HTR-8/SVneo (cell line): ENCODE data around the gene PODNL1.

Experiments
- DNase-seq: peaks from one replicate; pipeline ENCODE4 v3.0.0; 2011; ENCODE audit warnings: low spot score, mixed read lengths; ENCODE audit not compliant: insufficient read length
- FAIRE-seq: peaks from 2 replicates; lab custom pipeline; 2011; peaks lifted over from hg19 to GRCh38; lab: Jason Lieb, UNC

PODNL1 gene

DNA sequence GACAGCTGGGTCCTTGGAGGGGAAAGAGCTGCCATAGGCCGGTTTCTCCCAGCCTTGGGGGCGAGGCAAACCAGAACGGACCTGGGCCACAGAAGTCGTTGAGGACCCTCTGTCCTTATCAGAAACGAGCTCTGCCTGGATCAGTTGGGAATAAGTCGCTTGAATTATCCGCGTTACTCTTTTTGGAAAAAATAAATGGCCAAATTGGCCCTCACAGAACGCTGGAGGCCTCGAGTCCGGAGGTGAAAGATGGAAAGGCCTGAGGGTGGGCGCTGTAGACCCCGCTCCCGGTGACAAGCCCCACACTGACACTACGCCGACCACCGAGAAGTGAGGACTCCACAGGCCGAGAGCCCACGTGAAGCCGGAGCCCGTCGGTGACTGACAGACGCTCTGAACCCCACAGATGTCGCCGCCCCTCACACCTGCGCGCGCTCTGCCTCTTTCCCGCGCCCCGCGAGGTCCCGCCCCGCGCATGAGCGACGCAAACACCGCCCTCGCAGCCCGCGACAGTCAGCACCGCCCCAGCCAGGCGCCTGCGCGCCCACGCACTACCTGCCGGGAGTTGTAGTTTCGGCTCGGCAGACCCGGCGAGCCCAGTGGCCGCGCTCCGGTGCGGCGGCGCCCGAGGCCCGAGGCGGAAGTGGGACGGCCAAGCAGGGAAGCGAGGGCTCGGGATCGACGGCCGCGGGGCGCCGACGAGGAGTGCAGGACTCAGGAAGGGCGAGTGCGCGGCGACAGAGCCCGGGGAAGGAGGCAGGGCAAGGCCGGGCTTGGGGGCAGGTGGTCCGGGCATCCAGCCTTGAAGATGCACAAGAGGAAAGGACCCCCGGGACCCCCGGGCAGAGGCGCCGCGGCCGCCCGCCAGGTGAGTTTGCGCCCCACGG, 32.3 kb downstream of the PODNL1 start, which contains the start of the genes BRME1 and CC2D1A:
Gene BRME1, minus strand, starts transcription at position 484 of the 887 bp plus-strand sequence. CDS start 1,225 bp downstream, outside the sequence.
Gene CC2D1A, plus strand, starts transcription at position 568 of the 887 bp plus-strand sequence. Its CDS starts 241 bp downstream, at position 809.
- DNase-seq (peak; percentile 98), FAIRE-seq (peak; percentile 89)

DNA sequence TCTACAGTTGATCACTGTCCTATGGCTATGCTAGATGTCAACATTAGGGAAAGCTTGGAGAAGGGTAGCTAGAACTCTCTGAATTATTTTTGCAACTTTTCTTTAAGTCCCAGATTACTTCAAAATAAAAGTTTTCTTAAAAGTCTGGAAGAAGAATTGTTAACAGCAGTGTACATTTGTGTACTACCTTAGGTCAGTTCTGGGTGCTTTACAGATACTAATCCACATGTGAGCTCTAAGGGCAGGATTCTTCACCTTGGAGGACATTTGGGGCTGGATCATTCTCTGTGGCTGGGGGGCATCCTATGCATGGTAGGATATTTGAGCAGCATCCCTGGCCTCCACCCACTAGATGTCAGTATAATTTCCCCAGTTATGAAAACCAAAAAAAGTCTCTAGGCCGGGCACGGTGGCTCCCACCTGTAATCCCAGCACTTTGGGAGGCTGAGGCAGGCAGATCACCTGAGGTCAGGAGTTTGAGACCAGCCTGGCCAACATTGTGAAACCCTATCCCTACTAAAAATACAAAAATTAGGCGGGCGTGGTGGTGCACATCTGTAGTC, 35.1 kb downstream of the PODNL1 start:
- FAIRE-seq (no peak), DNase-seq (no peak)

DNA sequence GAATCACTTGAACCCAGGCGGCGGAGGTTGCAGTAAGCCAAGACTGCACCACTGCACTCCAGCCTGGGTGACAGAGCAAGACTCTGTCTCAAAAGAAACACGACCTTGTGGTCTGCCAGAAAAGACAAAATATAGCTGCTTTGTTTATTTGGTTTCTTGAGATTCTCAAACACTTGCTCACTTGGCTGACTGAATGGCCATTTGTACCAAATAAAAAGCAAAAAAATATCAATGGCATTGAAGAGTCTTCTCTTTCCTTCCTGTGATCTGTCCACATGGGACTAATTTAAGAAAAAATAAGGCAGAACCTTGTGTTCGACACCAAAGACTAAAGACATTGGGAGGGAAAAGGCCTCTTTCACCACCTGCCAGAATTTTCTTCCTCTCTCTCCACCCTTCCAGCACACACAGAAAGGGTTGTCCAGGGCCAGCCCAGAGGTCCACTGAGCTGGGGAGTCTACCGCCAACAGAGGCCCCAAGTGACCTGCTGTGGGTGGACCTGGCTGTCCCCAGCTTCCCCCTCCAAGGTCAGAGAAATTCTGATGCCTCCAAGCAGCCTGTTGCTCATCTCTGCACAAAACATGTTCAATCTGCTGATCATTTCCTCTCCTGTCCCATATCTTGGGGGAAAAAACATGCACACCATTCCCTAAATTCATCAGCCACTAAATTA, 38.2 kb downstream of the PODNL1 start:
- FAIRE-seq (no peak), DNase-seq (no peak)

DNA sequence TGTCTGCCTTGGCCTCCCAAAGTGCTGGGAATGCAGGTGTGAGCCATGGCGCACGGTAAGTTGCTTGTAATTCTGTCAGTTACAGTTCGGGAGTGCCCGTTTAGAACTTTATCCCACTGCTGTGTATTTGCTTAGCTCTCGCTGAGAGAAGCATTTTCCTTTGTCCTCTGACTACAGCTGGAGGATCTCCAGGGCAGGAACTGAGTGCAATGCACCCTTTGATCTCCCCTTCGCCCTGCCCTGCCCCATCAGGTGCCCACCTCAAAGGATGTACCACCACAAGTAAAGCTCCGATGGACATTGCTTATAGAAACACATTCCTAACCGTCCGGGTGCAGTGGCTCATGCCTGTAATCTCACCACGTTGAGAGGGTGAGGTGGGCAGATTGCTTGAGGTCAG, 38.8 kb downstream of the PODNL1 start:
- FAIRE-seq (no peak), DNase-seq (no peak)

DNA sequence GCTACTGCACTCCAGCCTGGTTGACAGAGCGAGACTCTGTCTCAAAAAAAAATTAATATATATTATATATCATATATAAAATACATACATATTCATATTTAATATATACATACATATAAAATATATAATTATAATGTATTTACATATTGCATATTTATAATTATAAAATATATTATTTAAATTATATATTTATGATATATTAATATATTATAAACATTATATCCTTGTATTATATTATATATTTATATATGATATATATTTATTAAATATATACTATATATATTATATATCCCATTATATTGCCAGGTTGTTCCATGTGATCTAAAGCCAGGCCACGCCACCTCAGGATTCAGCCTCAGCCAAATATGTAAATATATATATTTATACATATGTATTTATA, 42.0 kb downstream of the PODNL1 start:
- DNase-seq (no peak), FAIRE-seq (no peak)

DNA sequence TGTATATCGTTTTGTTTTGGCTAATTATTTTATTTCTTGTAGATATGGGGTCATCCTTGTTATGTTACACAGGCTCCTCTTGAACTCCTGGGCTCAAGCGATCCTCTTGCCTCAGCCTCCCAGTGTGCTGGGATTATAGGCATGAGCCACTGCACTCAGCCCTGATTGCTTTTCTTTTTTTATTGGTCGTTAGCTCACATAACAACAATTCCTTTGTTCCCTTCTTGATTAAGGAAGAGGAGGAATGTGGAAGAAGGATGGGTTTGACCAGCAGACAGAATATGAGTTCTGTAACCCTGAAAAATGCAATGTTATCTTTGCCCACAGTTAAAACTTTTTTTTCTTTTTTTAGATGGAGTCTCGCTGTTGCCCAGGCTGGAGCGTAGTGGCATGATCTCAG, 43.7 kb downstream of the PODNL1 start:
- FAIRE-seq (no peak), DNase-seq (no peak)

DNA sequence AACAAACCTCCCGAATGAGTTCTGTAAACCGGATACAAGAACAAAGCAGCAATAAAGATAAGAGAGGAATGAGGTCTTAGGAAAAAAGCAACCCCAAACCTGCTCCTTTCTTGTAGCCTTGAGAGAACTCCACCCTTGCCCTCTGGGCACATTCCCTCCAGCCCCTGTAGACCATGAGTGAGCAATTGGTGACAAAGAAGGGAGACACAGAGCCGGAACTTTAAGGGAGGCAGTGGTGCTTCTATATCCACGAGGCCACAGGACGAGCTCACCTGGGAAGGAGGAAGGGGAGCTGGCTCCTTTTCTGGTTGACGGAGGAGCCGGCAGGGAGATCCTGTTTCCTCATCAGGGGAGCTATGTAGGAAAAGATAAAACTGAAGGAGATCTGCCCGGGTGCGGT, 45.3 kb downstream of the PODNL1 start:
- DNase-seq (no peak), FAIRE-seq (no peak)

DNA sequence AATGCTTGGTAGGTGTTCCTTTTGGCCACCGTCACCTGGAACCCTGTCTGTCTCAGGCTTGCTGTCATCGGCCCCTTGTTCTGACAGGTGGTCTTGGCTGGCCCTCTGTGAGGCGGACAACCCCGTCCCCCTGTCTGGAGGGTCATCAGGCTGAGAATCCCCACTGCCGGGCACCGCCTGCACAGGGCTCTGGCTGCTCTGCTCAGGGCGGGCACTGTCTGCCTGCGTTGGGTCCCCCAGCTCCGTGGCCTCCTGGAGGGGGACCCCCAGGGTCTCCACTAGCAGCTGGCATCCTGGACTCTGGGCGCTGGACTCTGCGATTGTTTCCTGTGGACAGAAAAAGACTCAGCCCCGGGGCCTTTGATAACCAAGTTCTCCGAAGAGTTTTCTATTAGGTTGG, 48.1 kb downstream of the PODNL1 start:
- FAIRE-seq, result no peak
- no peak for DNase-seq

DNA sequence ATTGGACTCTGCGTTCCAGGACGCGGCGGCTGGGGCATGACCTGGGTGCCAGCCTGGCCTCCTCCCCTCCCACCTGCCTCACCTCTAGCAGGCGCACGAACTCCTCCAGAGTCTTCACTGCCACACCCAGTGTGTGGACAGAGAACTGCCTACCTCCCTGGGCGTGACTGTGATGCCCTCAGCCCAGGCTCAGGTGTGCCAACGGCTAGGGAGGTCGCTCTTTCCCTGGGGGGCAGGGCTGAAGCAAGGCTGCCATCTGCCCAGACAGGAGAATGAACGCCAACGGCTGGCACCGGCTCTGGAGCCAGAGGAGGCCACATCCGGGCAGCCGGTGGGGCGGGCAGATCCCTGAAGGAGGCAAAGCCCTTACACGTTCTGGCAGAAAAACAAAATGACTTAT, 49.9 kb downstream of the PODNL1 start:
- FAIRE-seq (no peak), DNase-seq (no peak)

DNA sequence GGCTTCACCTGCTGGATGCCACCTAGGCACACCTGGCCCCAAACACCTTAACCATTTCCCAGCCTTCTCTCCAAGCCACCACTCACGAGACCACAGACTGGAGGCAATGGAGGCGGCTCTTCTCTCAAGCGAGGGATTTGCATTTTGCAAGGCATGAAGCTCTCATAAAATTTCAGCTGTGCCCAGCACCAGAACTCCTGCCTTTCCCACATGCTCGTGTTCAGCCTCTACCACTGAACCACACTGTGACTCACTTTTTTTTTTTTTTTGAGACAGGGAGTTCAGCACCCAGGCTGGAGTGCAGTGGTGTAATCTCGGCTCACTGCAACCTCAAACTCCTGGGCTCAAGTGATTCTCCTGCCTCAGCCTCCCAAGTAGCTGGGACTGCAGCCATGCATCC, 50.7 kb downstream of the PODNL1 start:
- no peak for FAIRE-seq
- no peak for DNase-seq

DNA sequence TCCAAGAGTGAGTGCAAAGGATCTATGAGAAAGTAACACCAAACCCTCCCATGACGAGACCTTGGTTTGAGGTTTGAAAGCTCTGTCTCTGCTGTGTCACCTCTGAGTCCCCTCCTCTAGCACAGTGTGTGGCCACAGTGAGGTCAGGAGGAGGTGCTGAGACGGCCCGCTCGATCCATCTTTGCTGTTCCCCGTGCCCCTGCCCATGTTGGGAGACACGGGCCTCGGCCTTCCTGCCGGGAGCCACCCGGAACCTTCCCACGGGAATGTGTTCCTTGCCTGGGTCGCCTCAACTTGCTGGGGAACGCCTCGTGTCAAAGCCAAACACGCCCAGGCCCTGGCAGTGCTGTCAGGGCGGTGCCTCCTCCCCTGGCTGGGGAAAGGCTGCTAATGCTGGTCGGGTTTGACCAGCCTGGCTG, 51.2 kb downstream of the PODNL1 start:
- DNase-seq (no peak), FAIRE-seq (no peak)

DNA sequence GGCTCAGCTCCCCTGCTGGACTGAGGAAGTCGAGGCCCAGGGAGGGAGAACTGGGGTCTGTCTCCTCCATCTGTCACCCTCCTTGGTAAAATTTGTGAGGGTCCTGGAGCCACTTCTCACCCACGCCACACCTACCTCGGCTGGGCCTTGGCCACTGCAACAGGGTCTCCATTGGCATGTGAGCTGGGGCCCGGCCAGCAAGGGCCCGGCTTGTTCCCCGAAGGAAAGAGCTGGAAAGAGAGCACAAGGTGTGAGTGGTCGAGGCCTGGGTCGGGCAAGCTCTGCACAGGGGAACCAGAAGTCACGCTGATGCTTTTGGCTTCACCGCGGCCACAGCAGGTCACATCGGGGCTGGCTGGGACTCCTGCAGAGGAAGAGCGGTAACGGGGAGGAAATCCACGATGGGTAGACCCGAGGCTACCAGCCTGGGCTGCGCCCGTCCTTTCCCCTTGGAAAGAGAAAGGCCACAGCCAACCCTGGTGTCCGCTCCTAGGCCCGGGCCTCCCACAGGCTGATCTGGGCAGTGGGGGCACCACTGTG, 52.3 kb downstream of the PODNL1 start:
- FAIRE-seq, result no peak
- DNase-seq, result no peak

DNA sequence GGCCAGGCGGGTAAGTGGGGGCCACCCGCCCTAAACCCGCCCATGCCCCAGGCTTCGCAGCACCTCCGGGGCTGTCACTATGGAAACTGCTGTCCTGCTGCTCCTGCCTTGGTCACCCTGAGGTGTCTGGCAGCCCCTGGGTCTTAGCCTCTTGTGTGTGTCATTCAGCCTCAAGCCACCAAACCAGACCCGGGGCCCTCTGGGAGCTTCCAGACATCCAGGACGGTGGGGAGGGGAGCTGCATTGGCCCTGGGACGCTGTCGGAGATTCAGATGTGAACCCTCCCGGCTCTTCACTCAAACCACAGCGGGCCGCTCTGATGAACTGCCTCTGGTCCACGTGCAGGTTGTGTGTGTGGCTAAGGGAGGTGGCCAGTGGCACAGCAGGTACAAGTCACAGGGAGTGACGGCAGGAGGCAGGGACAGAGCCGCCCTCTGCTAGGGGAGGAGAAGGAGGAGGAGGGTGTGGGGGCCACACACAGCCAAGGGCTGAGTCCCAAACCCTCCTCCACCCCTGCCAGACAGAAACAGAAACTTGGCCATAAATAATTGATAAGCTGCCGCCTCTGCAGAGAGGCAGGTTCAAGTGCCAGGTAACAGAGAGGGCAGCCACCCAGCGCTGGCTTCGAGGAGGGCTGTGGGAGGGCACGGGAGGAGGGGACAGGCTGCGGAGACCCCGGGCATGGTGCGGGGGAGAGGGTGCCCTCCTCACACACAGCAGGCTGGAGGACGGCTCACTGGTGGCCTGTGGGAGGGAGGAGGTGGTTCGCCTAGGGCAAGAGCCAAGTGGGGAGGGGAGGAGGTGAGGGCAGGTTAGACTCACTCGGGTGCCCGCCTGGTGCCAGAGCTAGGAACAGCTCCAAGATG, 53.3 kb downstream of the PODNL1 start:
- FAIRE-seq (no peak), DNase-seq (no peak)

DNA sequence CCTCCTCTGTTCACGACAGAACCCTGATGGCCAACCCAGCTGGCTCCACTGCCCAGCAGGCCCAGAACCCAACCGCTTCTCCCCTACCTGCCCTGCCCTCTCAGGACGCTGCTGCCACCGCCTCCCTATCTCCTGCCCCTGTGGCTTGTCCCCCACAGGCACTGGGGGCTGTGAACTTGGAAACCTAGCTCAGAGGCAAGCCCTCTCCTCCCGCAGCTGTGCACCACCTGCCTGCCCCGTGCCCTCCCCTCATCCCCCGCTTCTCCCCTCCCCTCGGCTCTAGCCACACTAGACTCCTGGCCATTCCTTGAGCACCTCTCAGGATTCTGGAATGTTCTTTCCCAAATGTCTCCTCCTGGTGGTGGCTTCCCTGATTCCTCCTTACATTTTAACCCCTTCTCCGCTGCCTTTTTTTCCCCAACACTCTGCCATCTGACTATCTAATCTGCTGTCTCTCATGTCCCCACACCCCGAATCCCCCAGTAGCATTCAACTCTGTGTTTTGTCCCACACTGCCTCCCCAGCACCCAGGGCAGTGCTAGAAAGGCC, 54.6 kb downstream of the PODNL1 start:
- no peak for DNase-seq
- FAIRE-seq, result no peak

DNA sequence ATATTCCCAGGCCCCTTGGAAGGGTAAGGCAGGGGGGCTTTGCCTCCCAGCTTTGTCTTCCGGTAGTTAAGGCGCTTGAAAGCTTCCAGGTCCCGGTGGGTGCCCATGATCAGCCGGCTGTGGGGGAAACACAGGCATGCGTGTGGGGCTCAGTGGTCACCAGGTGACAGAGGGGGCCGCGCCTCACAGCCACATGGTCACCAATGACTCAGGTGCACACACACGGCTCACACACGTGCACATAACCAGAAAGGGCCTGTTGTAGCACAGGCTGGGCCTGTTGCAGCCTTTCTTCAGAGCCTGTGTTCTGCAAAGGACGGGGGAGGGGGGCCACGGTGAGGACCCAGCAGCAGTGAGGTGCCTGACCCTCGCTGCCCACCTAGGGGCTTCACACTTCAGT, 55.4 kb downstream of the PODNL1 start:
- no peak for DNase-seq
- FAIRE-seq, result no peak

DNA sequence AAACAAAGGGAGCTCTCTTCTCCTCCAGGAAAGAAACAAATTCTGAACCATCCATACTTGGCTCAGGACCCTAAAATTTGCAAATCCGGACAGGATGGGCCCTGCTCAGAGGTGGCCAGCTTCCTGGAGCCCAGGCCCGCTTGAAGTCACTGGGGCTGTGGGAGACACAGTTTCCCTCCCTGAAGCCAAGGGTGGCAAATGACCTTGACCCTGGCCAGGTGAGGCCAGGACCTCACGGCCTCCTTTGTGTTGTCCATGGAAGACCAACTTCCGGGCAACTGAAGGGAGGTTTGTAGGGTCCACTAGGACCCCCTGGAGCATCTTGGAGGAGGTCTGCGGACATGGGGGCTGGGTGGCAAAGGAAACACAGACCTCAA, 55.8 kb downstream of the PODNL1 start:
- FAIRE-seq (no peak), DNase-seq (no peak)

DNA sequence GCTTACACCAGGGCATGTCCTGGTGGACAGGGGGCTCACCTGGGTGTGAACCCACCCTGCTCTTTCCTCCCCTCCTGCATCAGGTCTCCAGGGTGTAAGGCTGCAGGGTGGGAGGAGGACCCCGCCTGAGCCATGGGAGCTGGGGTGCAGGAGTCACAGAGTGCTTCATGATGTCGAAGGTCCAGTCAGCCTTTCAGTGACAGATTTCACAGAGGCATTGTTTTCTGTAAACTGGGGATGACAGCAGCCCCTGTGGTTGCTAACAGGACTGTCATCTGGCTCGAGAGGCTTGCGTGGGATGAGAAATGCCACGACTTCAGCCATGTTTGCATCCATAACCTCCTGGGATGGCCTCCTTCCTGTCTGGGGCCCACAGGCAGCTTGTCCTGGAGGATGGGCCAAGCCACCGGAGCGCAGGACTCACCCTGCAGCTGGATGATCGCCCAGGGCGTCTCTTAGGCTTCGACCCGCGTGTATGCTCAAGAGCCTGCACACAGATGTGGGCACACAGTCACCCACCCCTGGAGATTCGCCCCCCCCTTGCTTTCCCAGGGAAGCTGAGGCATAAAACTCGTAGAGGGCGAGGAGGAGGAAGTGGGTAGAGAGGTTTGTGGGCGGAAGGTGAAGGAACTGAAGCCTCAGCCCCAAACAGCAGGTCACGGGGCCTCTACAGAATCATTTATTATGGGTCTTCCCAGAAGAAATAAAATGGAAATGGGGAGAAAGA, 56.4 kb downstream of the PODNL1 start:
- DNase-seq (no peak), FAIRE-seq (no peak)

DNA sequence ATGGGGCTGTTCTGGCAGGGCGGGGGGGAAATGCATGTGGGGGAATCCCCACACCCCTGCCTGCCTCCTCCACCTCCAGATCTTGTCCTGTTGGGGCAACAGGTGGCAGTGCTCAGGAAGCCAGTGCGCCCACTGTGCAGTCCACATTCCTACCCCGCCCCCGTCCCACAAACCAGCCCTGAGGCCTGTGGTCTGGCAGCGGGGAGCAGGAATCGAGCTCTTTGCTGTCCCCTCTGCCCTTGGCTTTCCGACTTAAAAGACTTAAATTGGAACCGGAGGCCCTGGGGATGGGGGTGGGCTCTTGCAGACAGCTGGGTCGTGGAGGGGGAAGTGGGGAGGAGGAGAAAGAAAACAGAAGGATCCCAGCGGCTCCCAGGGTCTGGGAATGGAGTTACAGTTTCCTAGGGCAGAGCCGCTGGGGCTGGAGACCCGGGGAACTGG, 56.9 kb downstream of the PODNL1 start:
- no peak for DNase-seq
- FAIRE-seq, result no peak
